SH-SY5Y (cell line): ENCODE measurements around the gene ZBTB9.

Experiments
- GATA2 ChIP-seq: IDR thresholded peaks from 2 replicates; pipeline ENCODE4 v1.6.1; 2011; ENCODE audit warnings: mild to moderate bottlenecking, low read depth, low read length
- GATA3 ChIP-seq: IDR thresholded peaks from 2 replicates; pipeline ENCODE4 v1.6.1; 2011; ENCODE audit warnings: low read depth, mild to moderate bottlenecking, low read length, moderate library complexity

The ZBTB9 gene

DNA sequence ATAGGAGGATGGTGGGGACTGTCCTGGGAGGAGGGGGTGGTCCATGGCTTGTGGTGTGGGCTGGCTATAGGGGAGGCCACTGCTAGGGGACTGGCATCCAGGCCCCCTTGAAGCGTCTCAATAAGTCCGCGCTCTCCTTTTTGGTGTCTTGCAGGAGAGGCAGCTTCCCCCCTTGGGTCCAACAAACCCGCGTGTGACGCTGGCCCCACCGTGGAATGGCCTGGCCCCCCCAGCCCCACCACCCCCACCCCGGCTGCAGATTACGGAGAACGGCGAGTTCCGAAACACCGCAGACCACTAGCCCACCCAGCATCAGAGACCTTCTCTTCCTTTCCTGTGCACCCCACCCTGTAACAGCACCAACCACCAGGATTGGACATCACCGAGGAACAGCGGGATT is 2.8 kb upstream of the ZBTB9 start:
- no peak for TF ChIP-seq GATA2
- TF ChIP-seq GATA3 = no peak

DNA sequence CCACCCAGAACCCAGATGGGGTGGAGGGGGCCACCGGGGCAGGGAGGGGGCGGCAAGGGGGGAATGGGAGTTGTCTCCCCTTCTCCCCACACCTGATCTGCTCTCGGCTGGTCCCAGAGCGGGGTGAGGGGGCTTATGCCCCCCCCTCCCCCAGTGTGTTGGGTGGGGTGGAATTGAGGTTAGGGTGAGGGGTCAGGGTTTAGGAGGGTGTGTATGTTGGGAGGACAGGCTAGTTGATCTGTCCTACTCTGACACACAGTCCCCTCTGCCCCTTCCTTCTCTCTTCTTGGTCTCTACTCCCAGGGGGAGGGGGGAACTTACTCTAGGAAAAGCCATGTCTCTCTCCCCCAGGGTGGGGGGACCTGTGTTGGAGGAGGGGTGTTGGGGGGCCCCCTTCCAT is 1.9 kb upstream of the ZBTB9 start:
- TF ChIP-seq GATA3 = no peak
- TF ChIP-seq GATA2 = no peak

GRCh38 chr6:33453393-33454008 is 875 bp upstream of the ZBTB9 start:
- no peak for TF ChIP-seq GATA2
- no peak for TF ChIP-seq GATA3

- TF ChIP-seq GATA3 = no peak
- no peak for TF ChIP-seq GATA2
Observed at GRCh38 chr6:33455051-33455450, 675 bp downstream of the ZBTB9 start.

DNA sequence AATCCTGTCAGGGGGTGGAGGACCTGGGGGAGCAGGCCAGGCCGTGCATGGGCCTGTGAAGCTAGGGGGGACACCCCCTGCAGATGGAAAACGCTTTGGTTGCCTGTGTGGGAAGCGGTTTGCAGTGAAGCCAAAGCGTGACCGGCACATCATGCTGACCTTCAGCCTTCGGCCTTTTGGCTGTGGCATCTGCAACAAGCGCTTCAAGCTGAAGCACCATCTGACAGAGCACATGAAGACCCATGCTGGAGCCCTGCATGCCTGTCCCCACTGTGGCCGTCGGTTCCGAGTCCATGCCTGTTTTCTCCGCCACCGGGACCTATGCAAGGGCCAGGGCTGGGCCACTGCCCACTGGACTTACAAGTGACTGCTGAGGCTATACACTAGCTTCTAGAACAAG is 1.8 kb downstream of the ZBTB9 start:
- TF ChIP-seq GATA2 = no peak
- TF ChIP-seq GATA3 = no peak

DNA sequence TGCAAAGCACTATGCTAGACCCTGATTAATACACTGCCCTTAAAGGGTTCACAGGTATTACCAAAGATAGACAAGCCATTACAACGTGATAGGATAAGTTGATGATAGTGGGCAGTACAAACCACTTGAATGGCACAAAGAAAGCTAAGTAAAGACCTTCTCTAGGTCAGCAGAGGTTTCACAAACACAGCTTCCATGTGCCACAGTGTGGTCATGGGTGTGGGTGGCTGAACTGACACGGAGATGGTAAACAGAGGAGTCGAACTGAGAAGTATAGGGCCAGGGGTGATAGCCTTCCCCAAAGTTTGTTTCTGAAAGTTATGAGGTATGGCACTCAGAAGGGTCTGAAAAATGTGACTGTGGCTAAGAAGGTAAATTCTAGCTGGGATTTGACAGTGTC is 4.3 kb downstream of the ZBTB9 start:
- no peak for TF ChIP-seq GATA3
- TF ChIP-seq GATA2 = no peak

GRCh38 chr6:33459226-33459625 is 4.8 kb downstream of the ZBTB9 start:
- TF ChIP-seq GATA3 = no peak
- no peak for TF ChIP-seq GATA2

DNA sequence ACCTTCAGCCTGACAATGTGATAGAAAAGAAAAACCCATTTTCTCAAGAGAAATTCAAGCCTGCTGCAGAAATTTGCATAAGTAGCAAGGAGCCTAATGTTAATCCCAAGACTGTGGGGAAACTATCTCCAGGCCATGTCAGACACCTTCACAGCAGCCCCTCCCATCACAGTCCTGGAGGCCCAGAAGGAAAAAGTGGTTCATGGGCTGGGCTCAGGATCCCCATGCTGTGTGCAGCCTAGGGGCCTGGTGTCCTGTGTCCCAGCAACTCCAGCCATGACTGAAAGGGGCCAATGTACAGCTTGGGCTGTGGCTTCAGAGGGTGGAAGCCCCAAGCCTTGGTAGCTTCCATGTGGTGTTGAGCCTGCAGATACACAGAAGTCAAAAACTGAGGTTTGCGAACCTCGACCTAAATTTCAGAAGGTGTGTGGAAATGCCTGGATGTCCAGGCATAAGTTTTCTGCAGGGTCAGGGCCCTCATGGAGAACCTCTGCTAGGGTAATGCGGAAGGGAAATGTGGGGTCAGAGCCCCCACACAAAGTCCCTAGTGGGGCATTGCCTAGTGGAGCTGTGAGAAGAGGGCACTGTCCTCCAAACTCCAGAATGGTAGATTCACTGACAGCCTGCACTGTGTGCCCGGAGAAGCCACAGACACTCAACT is 11.8 kb downstream of the ZBTB9 start:
- TF ChIP-seq GATA2 (no peak), GATA3 (no peak)

GRCh38 chr6:33467091-33467490 is 12.7 kb downstream of the ZBTB9 start:
- no peak for TF ChIP-seq GATA2
- TF ChIP-seq GATA3 = no peak

DNA sequence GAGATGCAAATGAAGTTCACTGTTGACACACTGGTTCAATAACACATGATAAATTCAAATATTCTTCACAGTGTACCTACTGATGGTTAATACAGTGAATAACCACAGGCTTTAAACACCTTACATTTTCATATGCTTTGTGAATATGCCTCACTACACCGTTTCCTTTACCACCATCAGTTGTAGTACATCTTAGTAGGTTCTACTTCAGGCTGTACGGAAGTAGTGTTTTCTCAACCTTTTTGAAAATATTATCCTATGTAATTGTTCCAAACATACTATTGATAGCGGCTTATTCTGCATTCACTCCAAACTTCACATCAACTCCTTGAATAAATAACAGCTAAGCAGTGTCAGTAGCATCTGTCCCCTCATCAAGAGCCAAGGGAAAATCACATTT is 15.3 kb downstream of the ZBTB9 start:
- TF ChIP-seq GATA3 (no peak), GATA2 (no peak)

- TF ChIP-seq GATA3 = no peak
- no peak for TF ChIP-seq GATA2
Observed at GRCh38 chr6:33477864-33478263, 23.5 kb downstream of the ZBTB9 start.

GRCh38 chr6:33481192-33481591 is 26.8 kb downstream of the ZBTB9 start:
- TF ChIP-seq GATA2 (no peak), GATA3 (no peak)

DNA sequence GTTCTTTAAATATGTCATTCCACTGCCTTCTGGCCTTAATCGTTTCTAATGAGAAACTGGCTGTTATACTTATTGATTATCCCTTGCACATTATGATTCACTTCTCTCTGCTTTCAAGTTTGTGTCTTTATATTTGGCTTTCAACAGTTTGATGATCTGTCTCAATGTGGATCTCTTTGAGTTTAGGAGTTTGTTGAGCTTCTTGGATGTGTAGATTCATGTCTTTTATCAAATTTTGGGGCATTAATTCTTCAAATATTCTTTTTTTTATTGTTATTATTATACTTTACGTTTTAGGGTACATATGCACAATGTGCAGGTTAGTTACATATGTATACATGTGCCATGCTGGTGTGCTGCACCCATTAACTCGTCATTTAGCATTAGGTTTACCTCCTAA is 29.3 kb downstream of the ZBTB9 start:
- TF ChIP-seq GATA2 (no peak), GATA3 (no peak)

- TF ChIP-seq GATA3 = no peak
- TF ChIP-seq GATA2 = no peak
Observed at GRCh38 chr6:33488339-33488738, 34.0 kb downstream of the ZBTB9 start.

- no peak for TF ChIP-seq GATA2
- no peak for TF ChIP-seq GATA3
Observed at GRCh38 chr6:33490198-33490597, 35.8 kb downstream of the ZBTB9 start.

GRCh38 chr6:33490621-33491020 is 36.2 kb downstream of the ZBTB9 start:
- no peak for TF ChIP-seq GATA2
- no peak for TF ChIP-seq GATA3

GRCh38 chr6:33492093-33492492 is 37.7 kb downstream of the ZBTB9 start:
- no peak for TF ChIP-seq GATA3
- TF ChIP-seq GATA2 = no peak
